GM18498 (cell line): ENCODE data around the gene UBE2V1.
"Not testable (repeated sequence)": the region's sequence is repeated elsewhere in the genome, so short reads cannot be mapped to it uniquely, and the experiment has no call there.

Experiments
- ATAC-seq: cut with Tn5 transposase; IDR thresholded peaks from one replicate; pipeline ENCODE4 v1.9.1; 2021; ENCODE audit warnings: mild to moderate bottlenecking, moderate library complexity; ENCODE audit not compliant: unreplicated experiment

Gene UBE2V1

DNA sequence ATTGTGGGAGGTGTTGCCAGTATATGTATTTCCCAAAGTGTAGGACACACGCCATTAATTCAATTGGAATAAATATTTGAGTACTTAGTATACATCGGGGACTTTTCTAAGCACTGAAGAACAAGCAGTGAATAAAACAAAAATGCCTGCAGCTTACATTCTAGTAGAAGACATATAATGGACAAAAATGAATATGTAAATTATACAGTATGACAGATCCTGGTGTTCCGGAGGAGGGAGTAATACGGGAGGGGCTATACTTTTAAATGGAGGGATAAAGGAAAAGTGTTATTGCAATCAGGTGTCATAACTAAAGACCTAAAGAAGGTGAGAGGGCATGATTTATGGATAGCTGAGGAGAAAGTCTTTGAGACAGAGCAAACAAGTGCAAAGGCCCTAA is 15.1 kb downstream of the UBE2V1 start:
- ATAC-seq, result no peak

- ATAC-seq, result no peak
Measured at GRCh38 chr20:50096237-50096636, 16.7 kb downstream of the UBE2V1 start.

GRCh38 chr20:50095476-50096078 is 17.4 kb downstream of the UBE2V1 start:
- no peak for ATAC-seq

DNA sequence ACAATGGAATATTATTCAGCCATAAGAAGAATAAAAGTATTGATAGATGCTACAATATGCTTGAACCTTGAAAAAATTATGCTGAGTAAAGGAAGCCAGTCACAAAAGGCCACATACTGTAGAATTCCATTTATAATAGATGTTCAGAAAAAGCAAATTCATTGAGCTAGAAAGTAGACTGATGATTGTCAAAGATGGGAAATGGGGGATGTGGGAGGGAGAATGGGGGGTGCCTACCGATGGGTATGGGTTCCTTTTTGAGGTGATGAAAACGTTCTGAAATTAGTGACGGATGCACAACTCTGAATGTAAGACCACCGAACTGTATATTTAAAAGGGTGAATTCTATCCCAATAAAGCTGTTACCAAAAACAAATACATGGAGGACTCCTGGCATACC is 18.4 kb downstream of the UBE2V1 start:
- no peak for ATAC-seq

DNA sequence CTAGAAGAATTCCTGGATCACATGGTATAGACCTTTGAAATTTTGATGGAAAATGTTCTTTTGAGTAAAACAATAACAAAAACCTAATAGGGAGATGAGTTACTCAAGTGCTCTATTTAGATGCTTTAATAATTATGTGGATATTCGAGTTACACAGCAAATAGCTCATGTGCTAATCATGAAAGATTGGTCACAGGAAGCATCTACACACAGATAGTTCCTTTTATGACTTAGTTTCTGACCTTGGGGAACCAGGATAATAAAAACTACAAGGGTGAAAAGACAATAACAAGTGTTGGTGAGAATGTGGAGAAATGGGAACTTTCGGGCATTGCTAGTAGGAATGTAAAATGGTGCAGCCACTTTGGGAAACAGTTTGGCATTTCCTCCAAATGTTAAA is 19.7 kb downstream of the UBE2V1 start:
- no peak for ATAC-seq

DNA sequence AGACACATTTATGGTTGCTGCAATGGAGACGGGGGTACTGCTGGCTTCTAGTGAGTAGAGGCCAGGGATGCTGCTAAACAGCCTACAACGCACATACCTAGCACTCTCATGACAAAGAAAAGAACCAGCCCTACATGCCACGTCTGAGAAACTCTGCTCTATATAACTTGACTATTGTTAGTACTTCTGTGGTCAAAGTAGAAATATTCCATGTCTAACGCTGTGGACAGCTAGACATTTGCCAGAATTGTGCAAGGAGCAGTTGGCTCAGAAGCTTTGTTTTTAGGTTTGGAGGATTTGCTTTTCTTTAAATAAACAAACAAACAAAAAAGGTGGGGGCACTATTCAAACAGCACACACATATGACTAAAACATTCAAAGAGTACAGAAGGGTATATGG is 20.5 kb downstream of the UBE2V1 start:
- ATAC-seq, result no peak

DNA sequence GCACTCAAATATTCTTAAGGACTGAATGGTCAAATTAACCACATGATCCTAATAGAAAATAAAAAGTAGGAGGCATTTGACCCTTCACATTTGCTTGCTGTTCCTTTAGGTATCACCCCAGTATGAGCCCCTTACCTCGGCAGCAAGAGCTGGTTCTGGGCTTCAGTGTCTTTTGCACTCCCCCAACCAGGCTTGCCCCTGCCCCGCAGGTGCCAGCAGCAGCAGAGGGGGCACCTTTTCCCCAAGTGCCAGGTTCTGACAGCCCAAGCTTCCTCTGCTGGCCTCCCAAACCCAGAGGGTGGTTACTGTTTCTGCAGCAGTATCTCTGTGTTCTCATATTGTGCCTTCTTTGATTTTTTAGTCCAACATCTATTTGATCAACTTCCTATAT is 23.2 kb downstream of the UBE2V1 start:
- ATAC-seq, result no peak

DNA sequence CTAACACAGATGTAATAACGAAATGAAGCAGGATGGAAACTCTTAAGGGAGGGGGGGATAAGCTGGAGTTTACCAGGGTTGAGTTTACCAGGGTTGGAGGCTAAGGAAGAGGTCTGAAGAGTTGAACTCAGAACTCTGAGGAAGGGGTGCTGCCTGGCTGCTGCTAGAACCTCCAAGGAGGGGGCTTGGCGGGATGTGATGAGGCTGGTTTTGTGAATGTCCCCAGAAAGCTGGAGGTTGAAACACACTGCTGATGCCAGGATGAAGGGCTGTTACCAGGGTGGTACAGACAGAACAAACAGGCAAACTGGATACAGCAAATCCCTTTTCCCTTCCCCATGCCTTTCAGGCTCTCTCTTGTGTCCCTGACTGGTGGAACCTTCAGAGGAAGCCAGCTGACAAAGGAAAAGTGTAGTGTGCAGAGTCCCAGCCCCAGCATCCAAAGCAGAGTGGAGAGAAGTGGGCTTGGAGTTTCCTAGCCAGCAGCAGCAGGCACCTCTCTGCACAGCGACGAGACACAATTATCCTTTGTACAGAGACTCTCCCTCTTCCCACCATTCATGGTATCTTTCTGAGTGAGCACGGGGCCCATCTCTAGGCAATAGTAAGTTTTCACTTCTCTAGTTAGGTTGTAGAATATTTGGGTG is 23.7 kb downstream of the UBE2V1 start:
- no peak for ATAC-seq

DNA sequence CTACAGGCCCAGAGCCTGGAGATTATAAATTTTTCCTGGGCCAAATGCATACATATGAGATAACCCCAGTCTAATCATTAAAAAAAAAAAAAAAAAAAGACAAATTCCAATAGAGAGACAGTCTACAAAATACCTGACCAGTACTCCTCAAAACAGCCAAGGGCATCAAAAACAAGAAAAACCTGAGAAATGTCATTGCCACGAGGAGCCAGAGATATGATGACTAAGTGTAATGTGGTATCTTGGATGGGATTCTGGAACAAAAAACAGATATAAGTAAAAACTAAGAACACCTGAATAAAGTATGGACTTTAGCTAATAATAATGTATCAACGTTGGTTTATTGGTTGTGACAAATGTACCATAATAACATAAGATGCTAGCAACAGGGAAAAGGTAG is 24.9 kb downstream of the UBE2V1 start:
- no peak for ATAC-seq

DNA sequence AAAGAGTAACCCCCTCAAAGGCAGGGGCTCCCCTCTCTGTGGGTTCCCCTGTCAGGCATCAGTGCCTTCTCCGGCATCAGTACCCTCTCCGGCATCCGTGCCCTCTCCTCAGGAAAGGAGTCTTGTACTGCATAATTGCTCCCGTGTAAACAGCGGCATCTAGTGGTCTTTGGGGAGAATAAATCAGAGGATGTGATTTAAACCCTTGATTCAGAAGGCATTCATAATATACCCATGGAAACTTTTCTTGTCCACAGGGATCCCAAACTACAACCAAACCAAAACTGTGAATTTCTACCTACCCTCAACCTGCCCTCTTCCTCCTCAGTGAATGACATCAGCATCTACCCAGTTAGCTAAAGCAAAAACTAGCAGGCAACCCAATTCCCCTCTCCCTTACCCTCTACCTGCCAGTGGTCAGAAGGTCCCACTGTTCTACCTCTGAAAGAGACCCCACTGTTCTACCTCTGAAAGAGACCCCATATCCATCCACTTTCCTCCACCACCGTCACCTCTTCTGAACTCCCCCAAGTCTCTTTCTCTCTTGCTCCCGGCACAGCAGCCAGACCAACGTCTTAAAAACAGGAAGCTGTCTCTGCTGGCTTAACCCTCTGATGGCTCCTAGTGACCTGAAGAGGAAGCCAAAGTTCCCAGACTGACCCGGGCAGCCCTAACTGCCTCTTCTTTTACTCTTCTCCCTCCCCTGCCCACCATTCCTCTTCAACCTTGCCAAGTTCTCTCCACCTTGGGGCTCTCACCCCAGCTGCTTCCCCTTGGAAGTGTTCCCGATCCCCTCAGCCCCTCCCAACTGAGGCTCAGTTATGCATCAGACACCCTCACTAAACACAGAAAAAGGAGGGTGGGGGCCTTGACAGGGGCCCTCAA is 27.2 kb downstream of the UBE2V1 start:
- no peak for ATAC-seq

- ATAC-seq, result no peak
Measured at GRCh38 chr20:50085146-50085480, 27.8 kb downstream of the UBE2V1 start.

- ATAC-seq, result no peak
Measured at GRCh38 chr20:50083034-50083433, 29.9 kb downstream of the UBE2V1 start.

DNA sequence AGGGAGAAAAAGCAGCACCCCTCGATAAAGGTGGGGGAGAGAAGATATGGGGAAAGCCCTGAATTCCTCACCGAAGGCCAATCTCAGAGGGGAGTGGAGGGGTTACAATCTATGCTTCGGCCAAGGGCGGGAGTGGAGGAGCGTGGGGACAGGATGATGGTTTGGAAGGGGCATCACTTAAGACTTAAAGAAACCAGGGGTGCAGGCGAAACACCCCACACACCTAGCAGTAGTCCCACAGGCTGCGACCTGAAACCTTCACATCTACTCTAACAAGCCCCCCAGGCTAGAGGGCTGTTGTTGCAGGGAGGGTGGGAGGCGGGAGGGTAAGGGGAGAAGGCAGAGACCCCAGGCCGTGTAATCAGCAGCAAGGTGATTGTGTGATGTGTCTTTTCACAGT is 30.9 kb downstream of the UBE2V1 start:
- not testable (repeated sequence) for ATAC-seq

DNA sequence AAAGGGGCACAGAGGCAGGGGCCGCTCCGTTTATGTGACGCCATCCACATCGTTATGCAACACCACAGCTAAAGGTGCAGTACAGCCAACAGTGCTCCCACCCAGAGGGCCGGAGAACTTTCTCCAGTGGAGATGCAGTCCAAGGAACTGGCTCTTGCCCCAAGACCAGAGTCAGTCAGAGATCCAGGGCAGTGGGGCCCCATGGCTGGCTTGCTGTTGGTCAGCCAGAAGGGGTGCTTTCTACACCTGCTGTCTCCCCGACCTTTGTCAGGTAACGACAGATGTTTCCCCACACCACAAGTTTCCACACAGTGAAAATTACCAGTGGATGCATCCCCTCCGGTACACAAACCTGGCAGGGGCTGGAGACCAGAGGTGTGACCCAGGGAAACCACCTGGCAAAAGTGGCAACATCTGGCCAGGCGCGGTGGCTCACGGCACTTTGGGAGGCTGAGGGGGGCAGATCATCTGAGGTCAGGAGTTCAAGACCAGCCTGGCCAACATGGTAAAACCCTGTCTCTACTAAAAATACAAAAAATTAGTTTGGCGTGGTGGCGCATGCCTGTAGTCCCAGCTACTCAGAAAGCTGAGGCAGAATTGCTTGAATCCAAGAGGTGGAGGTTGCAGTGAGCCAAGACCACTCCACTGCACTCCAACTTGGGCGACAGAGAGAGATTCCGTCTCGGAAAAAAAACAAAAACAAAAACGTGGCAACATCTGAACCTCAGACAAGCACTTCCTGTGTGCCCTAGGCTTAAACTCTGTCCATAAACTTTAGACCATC is 34.9 kb downstream of the UBE2V1 start:
- no peak for ATAC-seq

DNA sequence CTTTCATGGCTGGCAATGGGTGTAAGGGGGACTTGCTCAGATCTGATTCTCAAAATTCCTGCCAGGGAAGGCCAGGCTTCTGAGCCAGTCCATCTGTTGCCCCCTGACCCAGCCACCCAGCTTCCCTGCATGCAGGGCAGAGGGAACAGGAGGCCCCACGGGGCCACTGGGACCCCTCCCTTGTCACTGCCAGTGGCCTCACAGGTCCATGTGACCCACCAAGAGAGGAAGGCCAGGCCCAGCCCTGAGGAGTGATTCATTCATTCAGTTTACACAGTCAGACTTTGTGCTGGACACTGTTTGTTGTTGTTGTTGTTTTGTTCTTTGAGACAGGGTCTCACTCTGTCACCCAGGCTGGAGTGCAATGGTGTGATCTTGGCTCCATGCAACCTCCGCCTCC is 39.5 kb downstream of the UBE2V1 start:
- no peak for ATAC-seq

- ATAC-seq, result peak; percentile 96
Measured at GRCh38 chr20:50071039-50071888, 41.7 kb downstream of the UBE2V1 start.

DNA sequence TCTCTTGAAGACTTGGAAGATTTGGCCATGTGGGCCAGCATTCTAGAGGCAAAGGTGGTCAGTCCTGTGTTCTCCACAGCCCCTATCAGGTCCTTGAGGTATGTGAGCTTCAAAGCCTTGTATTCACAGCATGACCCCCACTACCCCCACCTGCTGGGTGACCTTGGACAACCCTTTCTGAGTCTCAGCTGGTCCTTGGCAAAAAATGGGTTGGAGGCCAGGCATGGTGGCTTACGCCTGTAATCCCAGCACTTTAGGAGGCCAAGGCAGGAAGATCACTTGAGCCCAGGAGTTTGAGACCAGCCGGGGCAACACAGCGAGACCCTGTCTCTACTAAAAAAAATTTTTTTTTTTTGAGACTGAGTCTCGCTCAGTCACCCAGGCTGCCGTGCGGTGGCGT is 42.6 kb downstream of the UBE2V1 start:
- ATAC-seq, result no peak

- ATAC-seq, result no peak
Measured at GRCh38 chr20:50068041-50068651, 44.8 kb downstream of the UBE2V1 start.

- no peak for ATAC-seq
Measured at GRCh38 chr20:50067461-50067860, 45.5 kb downstream of the UBE2V1 start.

DNA sequence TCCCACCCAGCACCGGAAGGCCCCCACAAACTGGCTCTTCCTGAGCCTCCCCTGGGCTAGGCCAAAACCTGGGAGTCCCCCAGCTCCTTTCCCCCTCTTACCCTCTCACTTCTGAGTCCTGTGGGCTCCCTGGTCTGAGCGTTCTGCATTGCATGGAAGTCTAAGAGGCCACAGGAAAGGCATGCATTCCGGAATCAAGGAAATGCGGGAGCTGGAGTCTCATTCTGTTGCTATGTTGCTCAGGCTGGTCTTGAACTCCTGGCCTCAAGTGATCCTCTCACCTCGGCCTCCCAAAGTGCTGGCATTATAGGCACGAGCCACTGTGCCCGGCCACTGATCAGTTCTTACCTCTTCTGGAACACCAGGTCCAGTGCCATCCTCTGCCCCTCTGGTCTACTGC is 45.9 kb downstream of the UBE2V1 start:
- ATAC-seq, result no peak
